ENCODE data around the gene MSRB3.

Gene MSRB3

GRCh38 chr12:65278576-65279368 is at the start of gene MSRB3:
MSRB3 (plus strand) TSS chr12:65278683; CDS start chr12:65308580, 29,897 bp downstream.
- in situ Hi-C loops (cut with MboI; ENCODE audit: low sequenced_read_pairs): no loop called here

- in situ Hi-C loops (cut with MboI; ENCODE audit: low sequenced_read_pairs): no loop called here
These were observed 49.0 kb upstream of the MSRB3 start for GRCh38 chr12:65229441-65229840.

DNA sequence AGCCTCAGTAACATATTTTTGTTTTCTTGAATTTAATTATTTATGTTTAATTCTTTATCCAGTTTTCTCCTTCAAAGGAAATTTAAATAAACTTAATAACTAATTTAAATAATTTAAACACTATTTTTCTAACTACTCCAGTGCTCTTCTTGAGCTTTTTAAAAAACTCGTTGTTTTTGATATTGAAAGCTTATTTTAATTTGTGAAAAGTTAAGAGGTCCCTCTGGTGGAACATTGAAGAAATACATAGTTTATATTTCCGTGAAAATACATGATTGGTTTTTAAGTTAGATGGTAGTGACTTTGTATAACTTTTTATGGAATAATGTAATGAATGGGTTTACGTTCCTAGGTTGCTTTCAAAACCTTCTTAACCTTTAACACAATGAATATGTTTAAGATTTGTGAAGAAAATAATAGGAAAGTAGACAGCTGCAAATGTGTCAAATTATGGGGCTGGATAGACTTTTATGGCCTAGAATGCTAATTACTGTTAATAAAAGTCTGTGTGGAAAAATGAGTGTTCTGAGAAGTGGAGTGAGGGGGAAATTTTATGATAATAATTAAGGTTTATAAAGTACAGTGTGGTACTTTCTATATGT is 45.9 kb upstream of the MSRB3 start:
- in situ Hi-C loops (cut with MboI; ENCODE audit: low sequenced_read_pairs): no loop called here

DNA sequence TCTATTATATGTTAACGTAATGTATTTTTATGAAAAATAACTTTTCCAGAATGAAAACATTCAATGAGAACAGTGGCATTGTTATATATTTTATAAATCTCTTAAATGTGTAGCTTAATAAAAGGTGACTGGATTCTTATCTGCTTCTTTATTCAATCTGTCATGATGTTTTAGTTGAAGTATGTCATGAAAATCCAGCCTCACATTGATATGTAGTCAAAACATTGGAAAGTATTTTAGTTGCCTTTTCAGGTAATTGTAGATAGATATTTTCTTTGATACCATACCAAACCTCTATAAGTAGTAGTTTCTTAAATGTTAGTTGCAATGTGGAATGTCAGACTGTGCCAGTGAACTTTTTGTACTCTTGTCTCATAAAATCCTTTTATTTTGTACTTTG is 41.3 kb upstream of the MSRB3 start:
- in situ Hi-C loops (cut with MboI; ENCODE audit: low sequenced_read_pairs): no loop called here

DNA sequence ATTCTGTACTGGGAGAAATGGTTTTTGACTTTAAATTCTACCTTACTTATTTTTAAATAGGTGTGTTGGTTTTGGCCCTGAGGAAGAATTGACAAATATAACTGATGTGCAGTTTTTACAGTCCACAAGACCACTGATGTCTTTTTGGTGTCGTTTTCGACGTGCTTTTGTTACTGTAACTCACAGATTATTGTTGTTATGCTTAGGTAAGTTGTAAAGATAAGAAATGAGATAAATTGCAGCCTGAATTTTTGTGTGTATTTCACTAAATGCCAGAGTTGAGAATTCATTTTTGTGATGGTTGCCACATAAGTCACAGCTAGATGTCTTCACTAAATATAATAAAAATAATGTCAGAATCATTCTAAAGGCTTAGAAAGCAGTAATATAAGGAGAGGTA is 39.9 kb upstream of the MSRB3 start:
- in situ Hi-C loops (cut with MboI; ENCODE audit: low sequenced_read_pairs): no loop called here

DNA sequence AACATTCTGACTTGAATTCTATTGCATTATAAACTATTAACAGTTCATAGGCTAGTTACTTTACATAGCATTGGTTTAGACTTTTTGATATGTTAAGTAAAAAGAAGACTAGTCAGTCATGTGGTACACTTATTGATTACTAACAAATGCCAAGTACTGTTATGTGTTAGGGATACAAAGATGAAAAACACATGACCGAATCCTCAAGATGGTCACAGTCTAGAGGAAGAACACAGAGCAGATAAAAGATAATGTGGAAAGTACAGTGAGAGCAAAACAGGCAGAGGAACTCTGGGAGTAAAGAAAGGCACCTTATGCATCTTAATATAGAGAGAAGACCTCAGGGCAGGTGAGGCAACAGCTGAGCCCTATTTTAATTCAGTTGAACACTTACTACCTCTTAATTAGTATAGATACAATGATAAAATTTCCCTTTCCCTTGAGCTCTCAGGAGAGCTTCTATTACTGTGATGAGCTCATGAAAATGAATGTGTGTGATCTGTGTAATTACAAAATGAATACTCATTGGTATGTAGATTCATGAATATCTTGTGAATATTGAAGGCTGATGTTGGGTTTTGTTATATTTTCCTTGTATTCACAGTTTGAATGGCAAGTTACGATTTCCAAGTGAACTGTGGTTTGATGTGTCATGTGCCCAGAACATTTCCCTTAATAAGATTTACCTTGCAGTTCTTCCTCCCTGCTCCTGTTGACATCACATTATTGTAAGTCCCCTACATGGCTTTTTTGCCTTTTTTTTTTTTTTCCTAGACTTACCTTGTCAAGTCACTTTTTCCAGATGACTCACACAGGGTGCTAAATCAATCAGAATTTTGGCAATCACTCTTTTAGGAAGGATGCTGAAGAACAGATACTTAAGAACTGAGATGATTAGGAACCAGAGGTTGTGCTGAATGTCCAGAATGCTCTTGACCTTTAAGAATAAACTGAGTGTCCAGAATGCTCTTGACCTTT is 29.5 kb upstream of the MSRB3 start:
- in situ Hi-C loops (cut with MboI; ENCODE audit: low sequenced_read_pairs): no loop called here

GRCh38 chr12:65252515-65252914 is 26.0 kb upstream of the MSRB3 start:
- in situ Hi-C loops (cut with MboI; ENCODE audit: low sequenced_read_pairs): no loop called here

DNA sequence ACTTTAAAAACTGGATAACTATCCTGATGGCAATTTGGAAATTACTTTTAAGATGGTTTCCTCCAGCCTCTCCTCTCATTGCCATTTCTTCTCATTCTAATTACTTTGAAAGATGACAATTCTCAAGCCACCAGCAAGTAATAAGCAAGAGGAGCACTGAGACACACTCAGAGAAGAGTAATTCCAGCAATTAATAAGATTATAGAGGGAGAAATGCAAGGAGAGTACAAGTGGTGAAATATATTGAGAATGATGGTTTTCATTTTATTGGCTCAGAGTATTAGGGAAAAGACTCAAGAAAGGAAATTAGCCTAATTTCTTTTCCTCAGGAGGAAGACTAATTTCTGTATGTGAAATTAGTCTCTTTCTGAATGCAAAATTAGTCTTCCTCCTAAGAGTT is 20.5 kb upstream of the MSRB3 start:
- in situ Hi-C loops (cut with MboI; ENCODE audit: low sequenced_read_pairs): no loop called here

GRCh38 chr12:65259501-65259900 is 19.0 kb upstream of the MSRB3 start:
- in situ Hi-C loops (cut with MboI; ENCODE audit: low sequenced_read_pairs): no loop called here

DNA sequence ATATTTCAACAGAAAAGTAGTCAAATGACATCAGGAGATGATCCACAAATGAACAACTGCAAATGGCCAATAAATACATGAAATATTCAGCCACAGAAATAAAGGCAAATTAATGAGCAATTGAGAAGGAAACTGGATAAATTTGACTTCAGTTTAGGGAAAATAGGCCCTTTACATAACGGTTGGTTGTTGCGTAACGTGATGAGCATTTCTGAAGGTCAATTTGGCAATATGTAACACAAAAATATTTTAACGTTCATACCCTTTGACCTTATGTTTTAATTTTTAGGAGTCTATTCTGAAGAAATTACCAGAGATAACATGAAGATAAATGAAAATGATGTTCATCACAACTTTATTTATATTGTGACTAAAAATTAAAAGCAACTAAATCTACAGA is 14.7 kb upstream of the MSRB3 start:
- in situ Hi-C loops (cut with MboI; ENCODE audit: low sequenced_read_pairs): no loop called here

DNA sequence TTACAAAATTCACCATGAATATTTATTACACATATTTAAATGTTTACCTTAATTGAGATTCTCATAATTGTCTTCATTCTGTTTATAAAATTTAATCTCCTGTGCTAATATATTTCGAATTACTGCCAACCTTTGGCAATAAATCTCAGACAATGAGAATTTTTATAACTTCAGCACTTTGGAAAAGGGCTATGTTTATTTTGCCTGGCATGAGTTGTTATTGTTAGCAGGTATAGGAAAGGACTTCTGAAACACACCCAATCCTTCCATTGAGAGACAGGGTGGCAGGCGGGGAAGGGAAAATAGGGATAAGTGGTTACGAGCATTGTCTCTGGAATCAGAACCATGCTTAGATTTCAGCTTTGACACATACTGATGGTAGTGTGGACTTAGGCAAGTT is 12.1 kb upstream of the MSRB3 start:
- in situ Hi-C loops (cut with MboI; ENCODE audit: low sequenced_read_pairs): no loop called here

DNA sequence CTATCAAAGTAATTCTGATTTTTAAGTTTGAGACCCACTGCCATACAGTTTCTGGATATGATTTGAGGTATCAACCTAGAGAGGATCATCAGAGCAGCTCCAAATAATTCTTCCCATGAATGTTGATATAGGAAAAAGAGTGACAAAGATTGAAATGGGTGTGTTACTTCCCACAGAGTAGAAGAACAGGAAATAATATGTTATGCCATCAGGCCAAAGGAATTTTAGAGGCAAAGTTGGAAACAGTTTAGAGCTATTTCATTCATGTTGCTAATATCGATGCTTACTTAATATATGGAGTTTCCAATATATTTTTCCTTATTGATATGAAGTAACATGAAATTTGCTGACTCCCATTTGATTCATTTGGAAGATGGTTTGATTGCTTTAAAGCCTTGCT is 8.9 kb upstream of the MSRB3 start:
- in situ Hi-C loops (cut with MboI; ENCODE audit: low sequenced_read_pairs): no loop called here

- in situ Hi-C loops (cut with MboI; ENCODE audit: low sequenced_read_pairs): no loop called here
These were observed 3.7 kb upstream of the MSRB3 start for GRCh38 chr12:65274602-65275272.

GRCh38 chr12:65275627-65276026 is 2.9 kb upstream of the MSRB3 start:
- in situ Hi-C loops (cut with MboI; ENCODE audit: low sequenced_read_pairs): no loop called here

- in situ Hi-C loops (cut with MboI; ENCODE audit: low sequenced_read_pairs): no loop called here
These were observed 1.5 kb upstream of the MSRB3 start for GRCh38 chr12:65276916-65277530.

GRCh38 chr12:65277994-65278575 is 398 bp upstream of the MSRB3 start:
- in situ Hi-C loops (cut with MboI; ENCODE audit: low sequenced_read_pairs): no loop called here

GRCh38 chr12:65279369-65280112 is 1.1 kb downstream of the MSRB3 start:
- in situ Hi-C loops (cut with MboI; ENCODE audit: low sequenced_read_pairs): no loop called here

DNA sequence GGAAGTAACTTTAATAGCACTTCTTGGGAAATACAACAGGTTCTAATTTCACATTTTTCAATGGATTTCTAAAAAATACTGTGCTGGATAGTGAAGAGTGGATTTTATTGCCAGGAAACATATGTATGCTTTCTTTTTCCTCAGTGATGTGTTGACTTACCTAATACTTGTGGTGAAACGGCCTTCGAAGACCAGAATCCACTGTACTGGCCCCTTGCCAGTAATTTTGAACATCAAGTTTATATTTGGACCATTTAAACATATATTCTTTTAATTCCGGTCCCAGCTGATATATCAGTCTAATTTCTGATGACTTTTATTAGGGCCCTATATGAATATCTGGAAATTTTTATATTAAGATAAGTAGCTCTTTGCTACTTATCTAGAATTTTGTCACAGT is 1.8 kb downstream of the MSRB3 start:
- in situ Hi-C loops (cut with MboI; ENCODE audit: low sequenced_read_pairs): no loop called here

- in situ Hi-C loops (cut with MboI; ENCODE audit: low sequenced_read_pairs): no loop called here
These were observed 4.4 kb downstream of the MSRB3 start for GRCh38 chr12:65282840-65283239.
